HG03097 (cell line): ENCODE results near the gene KRT79.
"Not testable (repeated sequence)": the region's sequence is repeated elsewhere in the genome, so short reads cannot be mapped to it uniquely, and the experiment has no call there.

Experiments used
- ATAC-seq: cut with Tn5 transposase; IDR thresholded peaks from one replicate; pipeline ENCODE4 v1.9.1; 2021; ENCODE audit not compliant: unreplicated experiment, low FRiP score

KRT79 gene

DNA sequence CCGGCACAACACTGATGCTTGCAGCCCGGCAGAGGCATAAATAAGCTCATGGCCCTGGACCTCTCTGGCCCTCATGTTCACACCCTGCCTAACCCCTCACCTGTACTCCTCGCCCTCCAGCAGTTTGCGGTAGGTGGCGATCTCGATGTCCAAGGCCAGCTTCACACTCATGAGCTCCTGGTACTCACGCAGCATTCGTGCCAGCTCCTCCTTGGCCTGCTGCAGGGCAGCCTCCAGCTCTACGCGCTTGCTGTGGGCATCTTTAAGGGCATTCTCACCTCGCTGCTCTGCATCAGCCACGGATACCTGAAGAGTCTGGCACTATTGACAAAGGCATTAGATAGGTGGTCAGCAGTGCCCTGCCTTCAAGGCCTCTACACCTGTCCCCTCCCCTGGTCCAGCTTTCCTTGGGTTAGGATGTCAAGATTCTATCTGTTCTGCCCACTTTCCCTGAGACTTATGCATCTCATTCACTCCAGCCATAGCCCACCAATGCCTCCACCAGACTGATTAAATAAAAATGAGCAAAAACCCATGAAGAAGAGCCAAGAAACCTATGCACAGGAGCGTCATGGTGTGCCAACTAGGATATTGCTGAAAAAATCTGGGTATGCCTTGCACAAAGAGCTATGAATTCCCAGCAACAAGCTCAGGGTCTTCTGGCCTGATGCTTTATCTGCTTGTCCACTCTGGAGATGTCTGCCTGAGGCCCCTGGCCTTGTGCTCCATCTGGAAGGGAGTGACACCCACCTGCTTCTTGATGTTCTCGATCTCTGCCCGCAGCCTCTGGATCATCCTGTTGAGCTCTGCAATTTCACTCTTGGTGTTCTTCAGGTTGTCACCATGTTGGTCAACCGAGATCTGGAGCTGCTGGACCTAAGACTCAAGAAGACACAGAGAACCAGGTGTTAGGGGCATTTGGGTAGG, 26.3 kb downstream of the KRT79 start:
- ATAC-seq, result no peak

DNA sequence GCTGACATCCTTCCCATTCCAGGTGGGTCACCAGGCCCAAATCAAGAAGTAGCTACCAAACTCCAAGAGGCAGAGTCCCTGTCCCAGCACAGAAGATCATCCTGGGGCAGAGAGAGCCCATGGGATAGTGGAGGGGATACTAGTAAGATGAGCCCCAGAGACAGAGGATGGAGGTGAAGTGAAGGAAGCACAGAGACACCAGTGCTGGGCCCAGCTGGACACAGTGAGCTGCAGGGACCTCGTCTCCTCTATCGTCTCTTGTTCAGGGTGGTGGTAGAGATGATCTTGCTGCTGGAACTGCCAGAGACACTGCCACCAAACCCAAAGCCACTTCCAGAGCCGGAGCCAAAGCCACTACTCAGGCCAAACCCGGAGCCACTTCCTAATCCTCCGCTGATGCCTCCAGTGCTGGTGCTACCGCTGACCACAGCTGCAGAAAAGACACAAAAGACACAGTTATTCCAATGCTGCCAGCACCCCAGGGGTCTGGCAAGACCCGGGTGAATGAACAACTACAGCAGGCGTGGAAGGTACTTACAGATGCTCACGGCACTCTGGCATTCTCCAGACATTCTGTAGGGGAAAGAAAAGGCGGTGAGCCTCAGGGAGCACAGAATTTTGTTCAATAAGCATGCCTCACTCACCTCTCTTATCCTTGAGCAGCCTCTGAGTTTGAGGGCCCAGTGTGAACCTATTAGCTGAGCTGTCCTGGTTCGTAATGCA, 27.1 kb downstream of the KRT79 start:
- no peak for ATAC-seq

DNA sequence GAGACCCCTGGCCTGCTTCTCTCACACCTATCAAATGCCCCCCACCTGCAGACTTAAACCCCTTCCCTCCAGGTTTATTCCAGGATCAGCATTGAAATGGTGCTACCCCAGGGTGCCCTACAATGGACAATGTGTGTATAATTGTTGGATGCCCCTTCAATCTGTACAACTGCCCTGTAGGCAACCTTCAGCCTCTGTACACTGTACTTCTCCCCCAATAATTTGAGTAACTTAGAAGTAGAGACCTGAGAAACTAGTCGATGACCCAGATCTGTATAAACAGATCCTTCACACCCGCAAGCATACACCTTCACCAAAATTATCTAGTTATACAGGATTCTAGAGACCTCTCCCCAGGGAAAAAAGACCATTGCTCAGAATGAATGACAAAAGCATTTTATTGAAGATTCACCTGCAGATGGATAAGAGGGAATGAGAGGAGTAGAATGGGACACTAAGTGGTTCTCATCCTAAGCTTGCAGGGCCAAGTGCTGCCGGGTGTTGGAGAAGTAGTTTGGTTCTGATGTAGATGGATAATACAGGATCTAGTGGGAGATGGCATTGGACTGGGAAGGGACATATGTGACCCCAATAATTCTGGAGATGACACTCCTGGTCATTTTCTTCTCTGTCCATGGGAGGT, 27.8 kb downstream of the KRT79 start:
- ATAC-seq, result no peak

DNA sequence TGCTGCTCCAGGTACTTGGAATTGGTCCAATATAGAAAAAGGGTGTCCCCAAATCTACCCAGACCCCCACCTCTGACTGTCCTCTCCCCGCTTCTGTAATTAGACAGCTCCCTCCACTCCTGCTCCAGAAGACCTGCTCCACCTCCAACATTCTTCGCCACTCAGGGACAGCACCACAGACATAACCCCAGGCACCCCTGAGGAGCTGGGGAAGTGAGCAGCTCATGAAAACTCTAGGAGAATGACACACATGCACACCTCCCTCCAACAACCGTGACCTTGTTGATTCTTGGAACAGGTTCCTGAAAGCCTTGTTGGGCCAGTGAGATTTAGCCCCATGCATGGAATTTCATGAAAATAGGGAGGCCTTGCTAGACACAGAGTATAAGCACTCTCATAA, 28.4 kb downstream of the KRT79 start:
- no peak for ATAC-seq

DNA sequence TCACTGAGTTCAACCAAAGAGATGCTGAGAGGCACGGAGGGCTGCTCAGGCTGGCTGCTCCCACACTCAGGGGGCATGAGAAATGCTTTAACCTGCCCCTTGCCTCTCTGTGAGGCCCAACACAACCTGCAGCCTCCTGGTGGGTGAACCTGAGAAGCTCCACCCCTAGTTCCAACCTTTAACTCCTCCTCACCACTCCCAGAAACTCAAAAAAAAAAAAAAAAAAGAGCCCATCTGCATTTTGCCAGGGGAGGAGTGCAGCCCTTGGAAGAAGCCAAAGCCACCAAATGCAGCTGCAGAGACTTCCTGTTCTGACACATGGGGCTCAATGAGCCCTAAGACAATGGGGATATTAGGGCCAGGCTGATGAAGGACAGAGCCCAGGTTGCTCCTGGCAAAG, 29.1 kb downstream of the KRT79 start:
- no peak for ATAC-seq

DNA sequence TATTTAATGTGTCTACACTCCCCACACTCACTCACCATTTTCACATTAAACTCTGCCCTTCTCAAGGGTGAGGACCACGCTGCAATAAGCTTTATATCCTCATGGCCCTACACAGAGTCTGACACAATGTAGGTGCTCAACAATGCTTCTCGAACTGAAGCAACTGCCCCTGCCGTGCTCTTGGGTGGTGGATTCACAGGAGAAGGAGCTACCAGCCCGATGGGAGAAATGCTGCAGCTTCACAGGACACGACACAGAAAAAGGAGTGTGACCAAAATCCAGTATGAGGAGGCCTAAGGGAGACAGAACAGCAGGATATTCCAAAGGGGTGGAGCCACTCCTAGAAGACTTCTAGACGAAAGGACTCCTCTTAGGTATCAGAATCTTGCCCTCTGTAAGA, 31.7 kb downstream of the KRT79 start:
- ATAC-seq, result no peak

DNA sequence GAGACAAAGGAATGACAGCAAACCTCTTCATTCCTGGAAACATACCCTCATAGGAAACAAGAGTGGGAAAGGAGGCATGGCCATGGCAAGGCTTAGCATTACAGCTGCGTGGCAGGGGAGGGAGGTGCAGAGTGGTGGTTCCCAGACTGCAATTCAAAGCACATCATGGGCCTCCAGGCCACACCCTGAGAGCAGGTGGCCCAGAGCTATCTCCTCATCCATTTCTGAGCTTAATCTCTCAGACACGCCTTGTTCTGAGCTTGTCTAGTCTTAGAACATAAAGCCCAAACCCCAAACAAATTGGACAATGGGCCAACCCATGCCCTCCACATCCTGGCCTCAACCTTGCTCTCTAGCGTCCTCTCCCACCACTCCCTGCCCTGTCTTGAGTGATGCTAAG, 32.3 kb downstream of the KRT79 start:
- no peak for ATAC-seq

DNA sequence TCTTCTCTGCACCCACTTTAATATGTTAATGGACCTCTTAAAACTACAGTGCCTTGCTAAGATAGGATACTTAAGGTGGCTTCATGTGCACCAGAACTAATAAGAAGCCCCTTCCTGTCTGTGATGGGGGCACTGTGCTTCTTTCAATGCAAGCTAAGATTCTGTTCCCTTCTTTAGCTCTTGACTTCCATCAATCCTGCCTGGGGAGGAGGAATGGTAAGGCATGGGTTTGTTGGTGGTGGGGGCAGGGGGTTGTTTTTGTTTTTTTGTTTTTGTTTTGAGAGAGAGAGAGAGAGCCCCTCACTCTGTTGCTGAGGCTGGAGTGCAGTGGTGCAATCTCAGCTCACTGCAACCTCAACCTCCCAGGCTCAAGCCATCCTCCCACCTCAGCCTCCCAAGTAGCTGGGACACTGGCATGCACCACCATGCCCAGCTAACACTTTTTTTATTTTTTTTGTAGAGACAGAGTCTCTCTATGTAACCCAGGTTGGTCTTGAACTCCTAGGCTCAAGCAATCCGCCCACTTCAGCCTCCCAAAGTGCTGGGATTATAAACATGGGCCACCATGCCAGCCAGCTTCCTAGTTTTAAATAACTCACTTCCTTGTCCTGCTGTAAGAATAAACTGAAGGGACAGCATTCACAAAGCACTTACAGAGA, 33.7 kb downstream of the KRT79 start:
- no peak for ATAC-seq

DNA sequence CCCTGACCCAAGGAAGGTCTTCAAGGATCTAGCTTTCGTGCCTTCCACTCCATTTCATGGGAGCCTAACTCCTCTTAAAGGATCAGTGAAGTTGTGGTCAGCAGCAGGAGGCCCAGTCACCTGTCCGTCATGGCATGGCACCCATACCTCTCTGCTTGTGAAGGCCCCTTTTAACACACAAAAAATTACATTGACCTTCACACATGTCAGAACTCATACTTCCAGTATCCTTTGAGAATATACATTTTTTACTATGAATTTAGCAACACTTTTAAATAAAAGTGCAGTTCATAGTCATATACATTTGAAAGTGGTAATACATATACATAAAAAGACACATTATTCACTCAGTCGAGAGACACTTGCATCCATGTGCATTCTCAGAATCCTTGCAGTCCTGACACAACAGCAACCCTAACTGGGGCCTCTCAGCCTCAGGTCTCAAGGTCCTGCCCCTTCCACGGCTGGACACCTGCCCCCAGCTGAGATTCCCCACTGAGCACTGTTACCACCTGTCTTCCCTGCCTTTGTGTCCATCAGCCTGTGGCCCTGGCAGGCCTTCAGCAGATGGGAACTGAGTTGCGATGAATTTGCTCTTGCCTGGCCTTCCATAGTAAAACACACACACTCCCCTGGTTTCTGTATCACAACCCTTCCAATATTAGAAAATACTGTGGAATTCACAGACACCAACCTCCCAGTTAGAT, 34.5 kb downstream of the KRT79 start:
- no peak for ATAC-seq

DNA sequence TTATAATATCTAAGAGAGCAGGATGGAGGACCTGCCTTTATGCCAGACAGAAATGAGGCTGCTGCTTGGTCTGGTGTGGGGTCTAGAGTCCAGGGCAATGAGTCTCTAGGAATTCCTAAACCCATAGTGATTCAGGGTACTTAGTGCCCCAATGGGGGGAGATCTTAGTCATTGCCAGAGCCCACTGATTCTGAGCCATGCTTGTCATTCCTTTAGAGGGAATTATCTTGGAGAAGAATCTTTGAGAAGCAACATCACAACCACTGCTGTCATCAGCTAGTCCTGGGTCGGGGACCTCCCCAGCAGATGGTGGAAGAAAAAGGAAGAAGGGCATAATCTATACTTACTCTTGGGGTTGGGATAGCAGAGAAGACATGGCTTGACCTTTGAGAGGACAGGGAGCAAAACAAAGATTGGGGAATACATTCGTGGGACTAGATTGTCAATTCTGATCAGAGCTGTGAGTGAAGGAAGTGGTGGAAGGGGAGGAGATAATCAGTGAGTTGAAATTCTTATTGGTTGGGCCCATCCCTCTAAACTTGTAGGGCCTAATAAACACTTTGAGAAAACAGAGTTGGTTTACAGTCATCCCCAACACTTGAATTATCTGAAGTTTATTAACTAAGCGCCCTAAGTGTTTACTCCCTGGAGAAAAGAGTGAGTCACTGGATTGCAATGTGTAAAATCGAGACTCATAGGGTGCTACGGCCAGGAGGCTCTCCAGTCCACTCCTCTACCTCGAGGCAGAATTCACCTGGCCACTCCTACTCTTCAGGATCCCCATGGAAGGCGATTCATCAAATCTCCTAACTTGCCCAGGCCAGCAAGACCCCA, 35.2 kb downstream of the KRT79 start:
- no peak for ATAC-seq

DNA sequence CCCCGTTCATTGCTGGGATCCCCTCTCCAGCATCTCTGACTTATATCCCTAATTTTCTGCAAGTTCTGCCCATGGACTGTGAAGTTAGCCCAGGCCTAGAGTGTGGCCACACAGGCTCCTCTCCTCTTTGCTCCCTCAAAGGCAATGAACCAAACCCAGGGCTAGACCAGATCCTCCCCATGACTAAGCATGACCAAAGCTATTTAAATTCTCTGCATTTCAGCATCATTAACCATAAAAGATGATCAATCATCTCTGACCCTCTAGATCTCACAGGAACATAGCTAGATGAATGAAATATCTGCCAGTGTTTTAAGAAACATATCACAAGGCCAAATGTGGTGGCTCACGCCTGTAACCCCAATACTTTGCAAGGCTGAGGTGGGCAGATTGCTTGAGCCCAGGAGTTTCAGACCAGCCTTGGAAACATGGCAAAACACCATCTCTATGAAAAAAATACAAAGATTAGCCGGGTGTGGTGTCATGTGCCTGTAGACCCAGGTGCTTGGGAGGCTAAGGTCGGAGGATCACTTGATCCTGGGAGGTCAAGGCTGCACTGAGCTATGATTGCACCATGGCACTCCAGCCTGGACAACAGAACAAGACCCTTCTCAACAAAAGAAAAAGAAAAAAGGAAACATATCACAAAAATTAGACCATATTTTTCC, 36.0 kb downstream of the KRT79 start:
- no peak for ATAC-seq

DNA sequence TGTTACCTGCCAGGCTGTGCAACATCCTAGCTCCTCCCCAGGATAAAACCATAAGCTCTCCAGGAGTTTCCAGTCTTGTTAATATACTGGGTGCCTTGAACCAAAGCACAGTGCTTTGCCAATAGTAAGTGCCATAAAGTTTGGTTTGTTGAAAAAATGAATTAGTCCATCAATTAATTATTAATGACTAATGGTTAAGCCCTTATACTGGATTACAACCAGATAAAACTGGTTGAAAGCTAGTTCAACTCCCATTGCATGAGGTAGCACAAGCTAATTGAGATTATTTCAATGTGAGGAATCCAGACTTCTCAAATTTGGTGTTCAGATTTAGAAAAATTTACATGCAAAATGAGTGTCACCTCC, 36.6 kb downstream of the KRT79 start:
- ATAC-seq, result no peak

DNA sequence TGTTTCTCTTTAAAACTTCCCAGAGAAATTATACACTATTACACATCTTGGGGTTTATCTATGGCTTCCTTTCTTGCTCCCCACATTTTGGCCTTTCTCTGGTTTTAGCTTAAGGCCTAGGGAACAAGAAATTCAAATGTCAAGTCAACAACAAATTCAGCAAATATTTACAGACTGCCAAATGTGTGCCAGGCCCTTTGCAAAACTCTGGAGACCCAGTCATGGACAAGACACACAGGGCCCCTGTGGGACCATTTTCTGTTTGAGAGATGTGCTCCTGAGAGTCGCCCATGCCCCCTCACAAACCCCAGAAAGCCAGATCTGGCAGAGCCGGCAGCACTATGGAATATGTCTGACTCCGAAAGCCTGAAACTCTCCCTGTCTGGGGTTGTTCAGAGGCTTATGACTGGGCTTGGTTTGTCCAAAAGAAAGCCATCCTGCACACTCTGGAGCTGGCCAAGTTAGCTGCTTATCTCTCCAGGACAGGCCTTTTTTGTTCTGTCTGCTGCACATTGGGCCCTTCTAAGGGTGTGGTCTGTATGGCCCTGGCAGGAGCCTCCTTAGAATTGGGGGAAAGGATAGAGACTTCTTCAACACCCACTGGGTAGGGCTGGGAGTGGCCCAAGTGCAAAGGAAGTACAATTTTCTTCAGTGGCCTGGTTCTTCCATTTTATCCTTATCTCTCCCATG, 37.1 kb downstream of the KRT79 start:
- ATAC-seq, result no peak

DNA sequence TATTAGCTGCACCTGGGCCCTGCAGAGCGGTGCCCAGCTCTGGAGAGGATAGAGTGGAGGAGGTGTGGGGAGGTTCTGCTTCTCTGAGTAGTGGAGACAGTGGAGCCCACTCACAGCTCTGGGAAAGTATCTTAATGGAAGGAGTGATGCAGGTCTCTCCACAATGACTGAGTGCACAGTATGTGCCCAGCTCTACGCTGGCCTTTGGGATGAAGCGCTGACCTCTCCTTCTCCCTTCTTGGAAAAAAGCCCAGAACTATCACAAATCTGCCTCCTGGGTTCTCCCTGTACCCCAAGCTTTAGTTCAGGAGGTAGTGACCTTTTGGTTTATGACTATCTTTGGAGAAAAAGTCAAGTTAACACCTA, 37.7 kb downstream of the KRT79 start:
- no peak for ATAC-seq

DNA sequence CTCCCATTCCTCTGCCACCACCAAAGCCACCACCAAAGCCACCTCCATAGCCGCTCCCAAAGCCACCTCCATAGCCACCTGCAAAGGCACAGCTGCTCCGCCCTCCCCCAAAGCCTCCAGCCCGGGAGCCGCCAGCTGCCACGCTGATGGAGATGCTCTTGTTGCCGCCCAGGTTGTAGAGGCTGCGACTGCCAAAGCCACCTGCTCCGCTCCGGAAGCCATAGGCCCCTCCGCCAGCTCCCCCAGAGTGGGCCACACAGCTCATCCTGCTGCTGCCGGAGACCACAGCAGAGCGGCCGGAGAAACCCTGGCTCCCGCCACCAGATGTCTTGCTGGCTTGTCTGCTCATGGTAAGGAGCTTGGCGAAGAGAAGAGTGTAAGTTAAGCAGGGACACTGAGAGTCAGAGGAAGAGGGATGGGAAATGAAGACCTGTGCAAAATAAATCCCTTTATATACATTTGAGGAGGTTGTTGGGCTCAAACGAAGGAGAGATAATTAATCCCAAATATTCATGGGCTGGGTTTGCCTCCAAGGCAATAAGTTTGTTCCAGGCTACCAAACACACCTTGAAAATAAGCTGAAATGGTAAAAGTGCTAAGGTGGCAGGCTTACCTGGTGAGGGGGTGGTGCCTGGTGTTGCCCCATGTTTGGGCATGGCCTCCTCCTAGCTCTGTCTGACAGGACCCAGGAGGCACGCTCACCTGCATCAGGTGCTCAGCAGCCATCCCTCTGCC, 38.2 kb downstream of the KRT79 start, which contains the start of gene KRT3:
KRT3 (minus strand) TSS at position 424 of the 735 bp plus-strand sequence; CDS start at position 349, 75 bp downstream.
- ATAC-seq, result no peak

DNA sequence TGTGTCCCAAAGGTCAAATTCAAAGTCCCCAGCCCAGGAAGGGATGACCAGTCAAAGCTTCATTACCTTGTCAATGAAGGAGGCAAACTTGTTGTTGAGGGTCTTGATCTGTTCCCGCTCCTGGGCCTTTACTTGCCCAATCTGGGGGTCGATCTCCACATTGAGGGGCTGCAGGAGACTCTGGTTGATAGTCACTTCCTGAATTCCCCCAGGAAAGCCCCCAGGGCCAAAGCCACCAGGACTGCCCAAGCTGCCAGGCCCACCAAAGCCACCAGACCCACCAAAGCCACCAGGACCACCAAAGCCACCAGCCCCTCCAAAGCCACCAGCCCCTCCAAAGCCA, 38.8 kb downstream of the KRT79 start:
- ATAC-seq, result not testable (repeated sequence)

DNA sequence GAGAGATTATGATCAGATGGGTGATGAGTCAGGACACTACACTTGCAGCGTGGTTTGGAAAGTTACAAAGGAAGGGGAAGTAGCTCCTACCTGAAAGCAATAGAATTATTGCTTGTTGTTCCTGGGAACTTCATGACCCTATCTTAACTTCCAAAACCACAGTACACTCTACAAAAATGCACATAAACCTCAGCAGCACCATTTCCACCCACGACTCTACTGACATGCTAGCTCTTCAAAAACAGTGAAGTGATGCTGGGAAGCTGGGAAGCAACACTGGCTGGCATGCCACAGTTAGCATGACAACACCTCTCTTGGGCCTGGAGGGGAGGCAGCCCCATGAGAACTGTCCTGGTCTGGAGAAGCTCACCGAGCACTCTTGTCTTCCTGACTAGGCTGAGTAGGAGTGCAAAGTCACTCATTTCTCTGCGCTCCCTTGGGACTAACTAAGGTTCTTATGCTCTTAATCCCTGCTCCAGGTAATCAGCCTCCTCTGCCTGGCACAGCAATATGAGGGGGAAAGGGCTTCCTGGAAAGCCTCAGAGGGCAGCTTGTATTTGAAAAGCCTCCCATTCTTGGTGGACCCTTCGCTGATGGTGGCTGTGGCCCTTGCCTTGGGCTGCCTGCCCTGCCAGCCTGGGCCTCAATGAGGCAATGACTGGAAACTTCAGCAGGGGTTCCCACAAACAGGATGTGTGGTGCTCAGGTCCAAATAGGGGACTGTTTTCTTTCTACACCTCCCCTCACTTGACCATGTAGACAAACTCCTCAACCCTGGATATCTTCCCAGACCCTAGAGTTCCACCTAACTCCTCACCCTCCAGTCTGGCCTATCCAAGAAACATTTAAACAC, 39.4 kb downstream of the KRT79 start:
- no peak for ATAC-seq
